Thoracic aorta endothelial cell (primary cell): ENCODE results near the gene CDC23. TPM values are rescaled to one million over a fixed set of nuclear protein-coding genes. Genes with fewer than 3 reads are reported as not detected.

Experiments used
- total RNA-seq: library from RNA; depleted of rRNA; stranded (reverse); fragments of >200 nt; gene quantifications from 2 replicates; pipeline ENCODE4 v1.2.3, GENCODE V29; 2012

The CDC23 gene
- 45.1 and 48.4 TPM in 2 replicates for total RNA-seq

GRCh38 chr5:138213161-138214029 is at the start of gene CDC23:
CDC23 (minus strand) TSS chr5:138213323; CDS start chr5:138213312, 11 bp downstream.

GRCh38 chr5:138178516-138179276 is 34.4 kb downstream of the CDC23 start, which contains the start of the genes BRD8 and KIF20A:
BRD8 (minus strand) TSS chr5:138178630; CDS start chr5:138178614, 16 bp downstream.
KIF20A (plus strand) TSS chr5:138179112; CDS start chr5:138179681, 569 bp downstream.

DNA sequence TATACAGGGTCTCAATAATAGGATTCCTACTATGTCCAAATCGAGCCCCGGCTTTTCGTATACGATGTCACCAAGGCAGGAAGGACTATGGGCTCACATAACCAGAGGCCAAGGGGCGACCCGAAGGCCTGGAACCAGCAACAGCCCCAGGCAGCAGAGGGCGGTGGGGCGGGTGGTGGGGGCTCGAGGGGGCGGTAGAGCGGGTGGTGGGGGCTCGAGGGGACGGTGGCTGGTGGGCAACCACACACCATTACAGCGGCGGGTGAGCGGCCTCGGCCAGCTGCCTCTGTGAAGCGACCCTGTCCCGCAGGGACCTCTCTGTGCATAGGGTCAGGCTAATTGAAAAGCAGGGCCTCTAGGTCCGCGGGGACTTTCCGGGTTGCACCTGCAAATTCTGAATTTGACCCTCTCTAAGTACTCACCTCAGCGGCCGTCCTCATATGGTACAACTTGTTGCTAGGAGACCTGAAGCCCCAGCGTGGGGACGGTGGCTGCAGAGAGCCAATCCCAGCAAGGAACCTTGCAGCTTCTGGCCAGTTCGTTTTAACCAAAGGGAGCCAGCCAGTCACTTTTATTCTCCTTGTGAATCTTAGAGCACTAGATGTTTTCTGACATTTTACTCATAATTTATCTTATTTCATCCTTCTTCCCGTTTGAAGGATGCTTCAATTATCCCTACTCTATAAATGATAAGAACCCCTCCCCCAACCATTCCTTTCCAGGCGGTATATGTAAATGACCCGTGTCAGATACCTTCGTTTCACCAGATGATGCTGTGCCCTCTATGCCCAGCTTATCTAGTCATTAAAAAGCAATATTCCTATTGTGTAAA is 74.0 kb downstream of the CDC23 start, which contains the start of gene NME5:
Gene NME5, minus strand, starts transcription at position 480 of the 832 bp plus-strand sequence. CDS start 648 bp downstream, outside the sequence.

Other genes starting within 250 kb of the CDC23 start
- gene FAM13B, start 180.2 kb downstream of the CDC23 start, total RNA-seq, result 28.5 and 33.1 TPM in 2 replicates
- not detected in 2 replicates for gene WNT8A, start 129.3 kb downstream of the CDC23 start, total RNA-seq
- 1.1 and 1.6 TPM in 2 replicates for gene NME5, start 73.9 kb downstream of the CDC23 start, total RNA-seq
- 52.7 and 61.6 TPM in 2 replicates for gene BRD8, start 34.7 kb downstream of the CDC23 start, total RNA-seq
- gene KIF20A, start 34.2 kb downstream of the CDC23 start, total RNA-seq, result 63.7 and 116 TPM in 2 replicates
- not detected in 2 replicates for gene GFRA3, start 61.3 kb upstream of the CDC23 start, total RNA-seq
- gene CDC25C, start 118.5 kb upstream of the CDC23 start, total RNA-seq, result 13.0 and 19.0 TPM in 2 replicates
- 32.2 and 34.4 TPM in 2 replicates for gene FAM53C, start 124.9 kb upstream of the CDC23 start, total RNA-seq
- gene KDM3B, start 139.4 kb upstream of the CDC23 start, total RNA-seq, result 61.6 and 69.0 TPM in 2 replicates
- 2.8 and 5.6 TPM in 2 replicates for gene REEP2, start 225.7 kb upstream of the CDC23 start, total RNA-seq